Gastroesophageal sphincter (tissue), 4 donors: Measurements from ENCODE around the gene KLHL29. TPM values are rescaled to one million over a fixed set of nuclear protein-coding genes. Genes with fewer than 3 reads are reported as not detected.
A peak's percentile ranks its signal among the peaks of the same experiment; 100 is the strongest.

ENCODE experiments used
- ATAC-seq: fragments of 150-250 bp; one replicate; pipeline ENCODE4 v1.9.1; 2016; ENCODE audit warnings: mild to moderate bottlenecking, moderate library complexity
- H3K27ac ChIP-seq, 4 donors: fragments of 200-600 bp; sonication (generic) in 3 of 4; 1 replicate in 3 of 4; 2 replicates in 1 of 4; pipeline ENCODE4 v1.5.1; 2016 to 2019
- H3K27me3 ChIP-seq: fragments of 200-600 bp; sonication (generic); one replicate; pipeline ENCODE4 v1.5.1; 2019
- H3K36me3 ChIP-seq, 2 donors: fragments of 200-600 bp; sonication (generic); one replicate each; pipeline ENCODE4 v1.5.1; 2019; ENCODE audit warnings: control low read depth in 1 of 2
- H3K4me1 ChIP-seq, 3 donors: fragments of 200-600 bp; sonication (generic); 1 replicate in 2 of 3; 2 replicates in 1 of 3; pipeline ENCODE4 v1.5.1; 2016 to 2019; ENCODE audit warnings: control low read depth in 2 of 3
- H3K4me3 ChIP-seq, 2 donors: fragments of 200-600 bp; sonication (generic); one replicate each; pipeline ENCODE4 v1.5.1; 2019; ENCODE audit warnings: mild to moderate bottlenecking in 1 of 2, moderate library complexity in 1 of 2
- H3K9me3 ChIP-seq, 3 donors: fragments of 200-600 bp; sonication (generic); one replicate each; pipeline ENCODE4 v1.5.1; 2017 to 2019; ENCODE audit warnings: control low read depth in 2 of 3
- EP300 ChIP-seq: sonication (generic); formaldehyde crosslinking; IDR thresholded peaks from one replicate; pipeline ENCODE4 v1.6.1; 2017; ENCODE audit warnings: antibody characterized with exemption, mild to moderate bottlenecking
- POLR2A ChIP-seq, 2 donors: fragments of 450-650 bp; IDR thresholded peaks; one replicate each; pipeline ENCODE4 v1.6.1; 2017; ENCODE audit warnings: antibody characterized with exemption in 2 of 2, mild to moderate bottlenecking in 2 of 2, moderate library complexity in 1 of 2
- POLR2AphosphoS5 ChIP-seq: sonication (generic); formaldehyde crosslinking; IDR thresholded peaks from one replicate; pipeline ENCODE4 v1.6.1; 2017; ENCODE audit warnings: antibody characterized with exemption
- WGBS, 2 donors: methylation state at CpG; one replicate each; pipeline ENCODE4 v1.1.5; 2018; ENCODE audit warnings: low coverage in 1 of 2; 5-methylcytosine and 5-hydroxymethylcytosine counted together
- total RNA-seq, 4 donors: library from RNA; depleted of rRNA; stranded (reverse); fragments of >200 nt; gene quantifications; one replicate each; pipeline ENCODE4 v1.1.0, GENCODE V29; 2016
- TF ChIP-seq, protein P1 (sequence below), 4 experiments: fragments of 200-600 bp in 2 of 4; fragments of 450-650 bp in 2 of 4; sonication (generic) in 1 of 4; IDR thresholded peaks; one replicate each; pipeline ENCODE4 v1.5.1; 2017 to 2019; ENCODE audit warnings: antibody characterized with exemption in 4 of 4, mild to moderate bottlenecking in 2 of 4, moderate library complexity in 2 of 4

KLHL29 gene
- total RNA-seq, 4 donors from 2014 or later, result 15.2 to 31.5 (median 24.2) TPM

GRCh38 chr2:23619941-23620340, 235.0 kb downstream of the KLHL29 start:
- Histone ChIP-seq H3K36me3 (no peaks in the 10 kb centered on the region), H3K9me3 (no peaks in the 10 kb centered on the region), H3K27ac (peak overlapping the region; percentile 86 to 98 (median 94)), H3K4me1 (peaks cover 11 to 93% (median 54%) of the 10 kb centered on the region in 3 donors), H3K4me3 (no peak overlapping the region), H3K27me3 (no peaks in the 10 kb centered on the region)
- 87 to 91% methylated on average over 3 to 5 of the region's 7 CpGs for WGBS, 2 donors
- ATAC-seq, result no peak
- TF ChIP-seq, protein P1, sequence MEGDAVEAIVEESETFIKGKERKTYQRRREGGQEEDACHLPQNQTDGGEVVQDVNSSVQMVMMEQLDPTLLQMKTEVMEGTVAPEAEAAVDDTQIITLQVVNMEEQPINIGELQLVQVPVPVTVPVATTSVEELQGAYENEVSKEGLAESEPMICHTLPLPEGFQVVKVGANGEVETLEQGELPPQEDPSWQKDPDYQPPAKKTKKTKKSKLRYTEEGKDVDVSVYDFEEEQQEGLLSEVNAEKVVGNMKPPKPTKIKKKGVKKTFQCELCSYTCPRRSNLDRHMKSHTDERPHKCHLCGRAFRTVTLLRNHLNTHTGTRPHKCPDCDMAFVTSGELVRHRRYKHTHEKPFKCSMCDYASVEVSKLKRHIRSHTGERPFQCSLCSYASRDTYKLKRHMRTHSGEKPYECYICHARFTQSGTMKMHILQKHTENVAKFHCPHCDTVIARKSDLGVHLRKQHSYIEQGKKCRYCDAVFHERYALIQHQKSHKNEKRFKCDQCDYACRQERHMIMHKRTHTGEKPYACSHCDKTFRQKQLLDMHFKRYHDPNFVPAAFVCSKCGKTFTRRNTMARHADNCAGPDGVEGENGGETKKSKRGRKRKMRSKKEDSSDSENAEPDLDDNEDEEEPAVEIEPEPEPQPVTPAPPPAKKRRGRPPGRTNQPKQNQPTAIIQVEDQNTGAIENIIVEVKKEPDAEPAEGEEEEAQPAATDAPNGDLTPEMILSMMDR (IDR thresholded peaks at IDR 0.05), result no peak
- no peak for TF ChIP-seq EP300
- no peak for TF ChIP-seq POLR2A (IDR thresholded peaks at IDR 0.05)
- no peak for TF ChIP-seq POLR2AphosphoS5

- no peaks in the 10 kb centered on the region for H3K9me3 ChIP-seq
- H3K4me3 ChIP-seq, result no peak overlapping the region
- peaks cover 11 to 85% (median 54%) of the 10 kb centered on the region in 3 donors for H3K4me1 ChIP-seq
- TF ChIP-seq POLR2AphosphoS5 (no peak), EP300 (no peak)
- TF ChIP-seq, protein P1 (IDR thresholded peaks at IDR 0.05), result peak in 1 of 4 experiments; percentile 4
- 18 to 44% methylated on average over 3 to 5 of the region's 14 CpGs for WGBS, 2 donors
- no peaks in the 10 kb centered on the region for H3K36me3 ChIP-seq
- no peaks in the 10 kb centered on the region for H3K27me3 ChIP-seq
- ATAC-seq, result no peak
- peak overlapping the region; percentile 86 to 98 (median 94) for H3K27ac ChIP-seq
Measured at GRCh38 chr2:23620841-23621341, 235.9 kb downstream of the KLHL29 start.

- WGBS, 2 donors, result 94 to 97% methylated on average over 3 to 5 of the region's 5 CpGs
- ATAC-seq, result no peak
Measured at GRCh38 chr2:23621616-23622015, 236.6 kb downstream of the KLHL29 start.

DNA sequence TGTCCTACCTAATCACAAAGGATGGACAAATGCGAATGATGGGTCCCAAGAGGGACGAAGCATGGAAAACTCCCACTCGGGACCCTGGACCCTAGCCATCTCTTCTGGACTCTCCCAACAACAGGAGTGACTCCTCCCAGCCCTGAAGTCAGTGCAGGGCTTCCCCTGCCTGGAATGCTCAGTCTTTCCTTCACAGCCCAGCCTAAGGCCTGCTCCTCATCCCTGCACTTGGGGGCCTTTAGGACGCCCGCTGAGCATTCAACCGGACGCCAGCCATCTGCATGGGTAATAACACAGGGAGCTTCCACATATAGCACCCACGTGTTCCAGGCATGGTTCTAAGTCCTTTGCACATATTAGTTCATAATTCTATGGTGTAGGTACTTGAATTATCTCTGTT, 237.5 kb downstream of the KLHL29 start:
- no peak for ATAC-seq
- H3K27me3 ChIP-seq, result no peaks in the 10 kb centered on the region
- no peak for TF ChIP-seq EP300
- TF ChIP-seq, protein P1 (IDR thresholded peaks at IDR 0.05), result no peak
- TF ChIP-seq POLR2AphosphoS5, result no peak
- TF ChIP-seq POLR2A (IDR thresholded peaks at IDR 0.05), result no peak
- no peak overlapping the region for H3K4me3 ChIP-seq
- 80% methylated on average over 1 of the region's 8 CpGs; no CpG with 5 or more reads in 1 of the 2 donors for WGBS, 2 donors
- H3K27ac ChIP-seq, result peak overlapping the region in 3 of 4 donors; percentile 90 to 98 (median 97)
- no peaks in the 10 kb centered on the region for H3K9me3 ChIP-seq
- peaks cover 8 to 85% (median 41%) of the 10 kb centered on the region in 3 donors for H3K4me1 ChIP-seq
- no peaks in the 10 kb centered on the region for H3K36me3 ChIP-seq

More at GRCh38 chr2:23621616-23622015, 236.6 kb downstream of the KLHL29 start:
- Histone ChIP-seq H3K4me3 (no peak overlapping the region), H3K27ac (peak overlapping the region; percentile 86 to 98 (median 94)), H3K36me3 (no peaks in the 10 kb centered on the region), H3K27me3 (no peaks in the 10 kb centered on the region), H3K9me3 (no peaks in the 10 kb centered on the region), H3K4me1 (peaks cover 9 to 85% (median 47%) of the 10 kb centered on the region in 3 donors)
- TF ChIP-seq EP300 (no peak), POLR2A (IDR thresholded peaks at IDR 0.05) (no peak), POLR2AphosphoS5 (no peak)
- TF ChIP-seq, protein P1 (IDR thresholded peaks at IDR 0.05), result no peak

DNA sequence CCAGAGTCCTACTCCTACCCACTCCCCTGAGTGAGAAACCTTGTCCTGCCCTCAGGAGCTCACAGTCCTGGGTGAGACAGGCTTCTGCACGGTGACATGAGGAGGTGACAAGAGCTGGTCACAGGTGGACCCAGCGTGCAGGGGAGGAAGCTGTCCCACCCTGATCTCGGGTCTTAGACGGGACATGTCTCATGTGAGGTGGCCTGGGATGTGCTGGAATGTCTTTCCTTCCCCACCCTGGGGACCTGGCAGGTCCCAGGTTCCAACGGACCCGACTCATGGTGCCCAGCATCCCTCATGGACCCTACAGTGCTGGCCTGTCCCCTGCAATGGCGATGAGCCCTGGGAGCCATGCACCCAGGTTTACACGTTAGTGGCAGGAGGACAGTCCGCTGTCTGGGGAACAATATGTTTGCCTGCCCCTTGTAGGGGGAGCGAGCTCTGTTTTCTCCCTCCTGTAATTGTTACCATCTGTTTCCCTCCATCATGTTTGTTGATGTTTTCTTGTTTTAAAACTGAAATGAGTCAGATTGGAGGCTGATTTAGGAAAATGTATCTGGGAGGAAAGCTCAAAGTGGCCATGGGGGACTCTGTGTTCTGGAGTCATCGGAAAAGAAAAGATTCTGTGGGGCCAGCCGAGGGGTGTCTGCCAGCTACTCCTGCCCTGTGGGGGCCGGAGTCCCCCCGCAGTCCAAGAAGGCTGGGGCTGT, 238.1 kb downstream of the KLHL29 start:
- Histone ChIP-seq H3K9me3 (no peaks in the 10 kb centered on the region), H3K36me3 (no peaks in the 10 kb centered on the region), H3K27ac (peak overlapping the region in 3 of 4 donors; percentile 90 to 98 (median 97)), H3K27me3 (no peaks in the 10 kb centered on the region), H3K4me1 (peaks cover 8 to 78% (median 37%) of the 10 kb centered on the region in 3 donors), H3K4me3 (no peak overlapping the region)
- TF ChIP-seq POLR2AphosphoS5 (no peak), EP300 (no peak), POLR2A (IDR thresholded peaks at IDR 0.05) (no peak)
- TF ChIP-seq, protein P1 (IDR thresholded peaks at IDR 0.05), result no peak
- no peak for ATAC-seq
- 91 to 93% methylated on average over 5 to 8 of the region's 14 CpGs for WGBS, 2 donors
